Stromal cell of bone marrow (primary cell): ENCODE data around the gene DCHS1.

ENCODE experiments used
- DNase-seq: peaks from one replicate; pipeline ENCODE4 v3.0.0-alpha.2; 2012; ENCODE audit warnings: low read depth

DCHS1 gene

GRCh38 chr11:6670202-6670830 lies 14.7 kb upstream of the DCHS1 start:
- DNase-seq, result no peak

- no peak for DNase-seq
Measured at GRCh38 chr11:6667733-6668374, 12.2 kb upstream of the DCHS1 start.

GRCh38 chr11:6666302-6667183 lies 10.9 kb upstream of the DCHS1 start:
- DNase-seq, result no peak

GRCh38 chr11:6664551-6664950 lies 8.9 kb upstream of the DCHS1 start:
- DNase-seq, result no peak

GRCh38 chr11:6663794-6664469 lies 8.3 kb upstream of the DCHS1 start:
- DNase-seq, result no peak

- no peak for DNase-seq
Measured at GRCh38 chr11:6660712-6661111, 5.1 kb upstream of the DCHS1 start.

GRCh38 chr11:6658647-6659046 lies 3.0 kb upstream of the DCHS1 start:
- no peak for DNase-seq

- DNase-seq, result no peak
Measured at GRCh38 chr11:6657346-6657745, 1.7 kb upstream of the DCHS1 start.

GRCh38 chr11:6656936-6657335 lies 1.3 kb upstream of the DCHS1 start:
- DNase-seq, result no peak

GRCh38 chr11:6656584-6656915 lies 941 bp upstream of the DCHS1 start:
- no peak for DNase-seq

- DNase-seq, result no peak
Measured at GRCh38 chr11:6655020-6655789, 404 bp downstream of the DCHS1 start.

GRCh38 chr11:6654281-6655019 lies 1.2 kb downstream of the DCHS1 start:
- no peak for DNase-seq

- DNase-seq, result no peak
Measured at GRCh38 chr11:6653656-6654055, 2.0 kb downstream of the DCHS1 start.

- no peak for DNase-seq
Measured at GRCh38 chr11:6653097-6653496, 2.5 kb downstream of the DCHS1 start.

- DNase-seq, result no peak
Measured at GRCh38 chr11:6652182-6652581, 3.4 kb downstream of the DCHS1 start.

GRCh38 chr11:6650980-6651379 lies 4.6 kb downstream of the DCHS1 start:
- DNase-seq, result no peak

GRCh38 chr11:6650104-6650503 lies 5.5 kb downstream of the DCHS1 start:
- DNase-seq, result no peak

GRCh38 chr11:6648501-6648900 lies 7.1 kb downstream of the DCHS1 start:
- no peak for DNase-seq

- DNase-seq, result no peak
Measured at GRCh38 chr11:6647836-6648235, 7.8 kb downstream of the DCHS1 start.

GRCh38 chr11:6646918-6647679 lies 8.5 kb downstream of the DCHS1 start:
- DNase-seq, result no peak

GRCh38 chr11:6646576-6646917 lies 9.1 kb downstream of the DCHS1 start:
- no peak for DNase-seq
